HG03060 (cell line): ENCODE results near the gene CALD1.

Experiments
- ATAC-seq: cut with Tn5 transposase; IDR thresholded peaks from one replicate; pipeline ENCODE4 v1.9.1; 2021; ENCODE audit warnings: low read depth, moderate number of reproducible peaks; ENCODE audit not compliant: unreplicated experiment

The CALD1 gene

DNA sequence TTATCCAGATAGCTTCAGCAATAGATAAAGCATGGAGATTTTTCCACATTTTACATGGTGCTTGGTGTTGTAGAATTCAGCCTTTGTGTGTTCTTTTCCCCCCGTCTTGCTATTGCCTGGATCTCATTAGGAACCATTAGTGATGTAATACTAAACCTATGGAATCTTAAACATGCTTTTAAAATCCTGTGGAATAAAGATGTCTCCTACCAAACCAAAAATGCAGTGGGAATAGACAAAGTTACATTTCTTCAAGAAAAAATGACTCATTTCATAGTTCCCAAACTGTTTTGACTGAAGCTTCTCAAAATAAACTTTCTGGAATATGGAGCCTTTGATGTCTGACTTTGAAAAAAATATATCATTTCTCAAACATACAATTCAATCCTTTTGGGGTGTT is 44.0 kb downstream of the CALD1 start:
- no peak for ATAC-seq

- no peak for ATAC-seq
These were observed 46.2 kb downstream of the CALD1 start for GRCh38 chr7:134825666-134826065.

GRCh38 chr7:134826105-134826504 is 46.7 kb downstream of the CALD1 start:
- ATAC-seq: no peak

GRCh38 chr7:134827436-134827835 is 48.0 kb downstream of the CALD1 start:
- no peak for ATAC-seq

DNA sequence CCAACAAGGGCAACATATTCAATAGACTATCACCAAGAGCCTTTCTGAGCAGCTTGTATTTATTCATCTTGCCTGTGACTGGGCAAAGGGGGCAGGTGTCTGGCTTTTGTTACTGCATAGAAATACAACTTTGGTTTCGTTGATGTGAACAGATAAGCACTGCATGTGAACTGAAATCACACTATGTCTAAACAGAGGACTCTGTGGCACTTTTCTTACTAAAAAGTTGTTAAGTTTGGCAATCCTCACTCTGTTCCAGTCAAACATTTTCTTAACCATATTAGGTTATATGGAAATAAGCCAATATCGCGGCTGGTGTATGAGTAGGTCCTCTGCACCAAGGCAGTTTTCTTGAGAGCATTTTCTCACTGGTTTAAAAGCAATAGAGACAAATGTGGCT is 48.5 kb downstream of the CALD1 start:
- ATAC-seq: no peak

DNA sequence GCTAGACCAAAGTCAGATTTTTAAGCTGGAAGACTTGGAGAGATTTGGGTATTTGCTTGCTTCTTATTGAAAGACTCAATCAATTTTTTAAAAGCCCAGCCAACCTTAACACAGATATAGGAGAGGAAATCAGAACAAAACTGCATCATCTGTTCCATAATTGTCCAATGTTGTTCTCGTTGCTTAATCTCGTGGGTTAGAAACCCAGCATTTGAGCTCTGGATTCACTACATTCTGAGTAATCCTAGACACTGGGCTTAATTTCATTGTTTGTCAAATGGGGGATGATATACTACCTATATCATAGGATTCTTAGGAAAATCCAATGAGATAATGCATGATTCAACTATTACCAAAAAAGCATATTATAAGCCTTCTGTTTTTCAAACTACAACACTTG is 48.9 kb downstream of the CALD1 start:
- ATAC-seq: no peak

- no peak for ATAC-seq
These were observed 50.0 kb downstream of the CALD1 start for GRCh38 chr7:134829380-134829986.

DNA sequence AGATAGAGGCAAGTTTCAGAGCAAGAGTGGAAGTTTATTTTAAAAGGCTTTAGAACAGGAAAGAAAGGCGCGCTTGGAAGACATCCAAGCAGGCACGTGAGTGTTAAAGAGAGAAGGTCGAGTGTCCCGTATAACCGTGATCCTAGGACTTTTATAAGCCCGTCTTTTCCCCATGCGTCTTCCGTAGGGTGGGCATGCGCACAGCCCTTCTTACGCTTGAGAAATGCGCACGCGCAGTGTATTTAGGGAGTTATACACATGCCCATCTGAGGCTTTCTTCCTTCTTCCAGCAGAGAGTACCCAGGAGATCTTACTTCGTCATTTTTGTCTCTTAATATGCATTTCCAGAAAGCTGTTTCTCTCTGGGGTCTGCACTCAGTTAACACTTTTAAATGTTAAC is 52.4 kb downstream of the CALD1 start:
- no peak for ATAC-seq

DNA sequence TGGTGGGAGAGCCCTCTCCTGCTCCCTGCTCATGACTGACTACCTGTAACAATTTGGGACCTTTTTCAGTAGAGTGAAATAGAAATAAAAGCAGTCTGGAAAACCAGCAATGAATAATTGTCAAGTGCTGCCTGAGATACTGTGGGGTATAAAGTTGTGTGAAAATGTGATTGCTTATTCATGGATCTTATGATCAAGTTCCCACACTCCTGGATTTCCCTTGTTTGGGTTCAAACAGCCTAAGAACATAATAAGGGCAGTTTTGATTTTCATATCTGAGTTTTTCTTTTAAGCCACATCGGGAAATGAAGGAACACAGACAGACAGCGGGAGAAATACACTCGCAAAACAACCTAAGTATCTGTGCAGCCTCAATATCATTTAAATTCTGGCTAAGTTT is 52.9 kb downstream of the CALD1 start:
- ATAC-seq: no peak

DNA sequence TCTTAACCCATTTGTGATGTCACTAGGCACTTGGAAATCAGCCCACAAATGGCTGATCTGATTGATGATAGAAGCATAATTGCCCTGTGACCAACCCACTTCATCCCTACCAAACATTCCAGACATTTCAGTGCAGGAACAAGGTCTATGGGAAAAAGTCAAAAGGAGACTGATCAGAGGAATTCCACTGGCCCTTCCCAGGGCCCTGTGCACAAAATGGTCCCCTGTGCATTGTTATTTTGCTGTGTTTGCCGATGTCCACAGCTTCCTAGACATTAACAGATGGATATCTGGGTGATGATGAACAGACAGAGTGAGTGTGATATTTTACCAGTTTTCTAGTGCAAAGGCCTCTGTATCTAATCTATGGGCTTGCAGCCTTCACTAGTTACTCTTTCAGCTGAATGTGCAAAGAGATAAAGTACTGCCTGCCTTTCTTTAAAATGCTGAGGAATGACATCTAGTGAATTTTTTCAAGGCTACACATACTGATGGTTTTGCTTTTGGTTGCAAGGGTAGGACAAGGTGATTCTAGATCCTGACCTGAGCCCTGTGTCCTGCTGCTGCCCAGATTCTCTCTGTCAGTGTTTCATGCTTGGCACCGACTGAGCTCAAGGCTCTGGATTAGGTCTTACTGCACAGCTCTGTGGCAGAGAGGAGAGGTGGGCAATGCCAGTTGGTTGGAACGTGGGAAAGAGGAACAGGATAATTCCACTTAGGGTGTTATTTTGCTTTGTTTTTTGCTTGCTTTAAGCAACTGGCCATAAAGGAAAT is 55.4 kb downstream of the CALD1 start:
- no peak for ATAC-seq

DNA sequence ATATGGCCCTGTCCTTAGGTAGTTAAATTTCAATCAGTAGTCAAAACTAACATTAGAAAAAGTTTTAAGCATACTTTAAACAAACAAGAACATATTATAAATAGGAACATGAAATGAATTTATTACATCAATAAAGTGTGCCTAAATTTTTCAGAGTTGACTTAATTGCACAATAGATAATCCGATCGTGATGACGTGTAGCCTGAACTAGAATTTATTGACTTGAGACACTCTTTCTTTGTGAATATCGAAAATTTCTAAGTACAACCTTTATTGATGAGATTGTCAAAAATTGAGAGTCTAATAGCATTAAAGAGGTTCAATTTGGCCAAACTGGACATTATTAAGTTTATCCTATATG is 56.0 kb downstream of the CALD1 start:
- ATAC-seq: no peak

DNA sequence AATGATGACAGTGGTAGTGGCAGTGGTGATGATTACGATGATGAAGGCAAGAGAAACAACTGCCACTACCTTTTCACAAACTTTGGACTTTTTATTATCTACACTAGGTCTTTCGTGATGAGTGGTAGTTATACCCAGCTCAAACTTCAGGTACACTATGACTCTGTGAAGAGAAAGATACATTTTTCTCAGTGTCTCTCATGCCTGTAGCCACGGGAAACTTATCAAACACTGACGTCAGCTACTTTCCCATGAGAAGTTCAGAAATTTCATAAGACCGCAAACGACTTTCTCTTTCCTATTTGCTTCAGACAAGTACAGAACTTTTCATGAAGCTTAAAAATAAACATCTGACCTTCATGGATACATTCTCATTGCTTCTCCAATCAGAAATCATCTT is 57.0 kb downstream of the CALD1 start:
- no peak for ATAC-seq

DNA sequence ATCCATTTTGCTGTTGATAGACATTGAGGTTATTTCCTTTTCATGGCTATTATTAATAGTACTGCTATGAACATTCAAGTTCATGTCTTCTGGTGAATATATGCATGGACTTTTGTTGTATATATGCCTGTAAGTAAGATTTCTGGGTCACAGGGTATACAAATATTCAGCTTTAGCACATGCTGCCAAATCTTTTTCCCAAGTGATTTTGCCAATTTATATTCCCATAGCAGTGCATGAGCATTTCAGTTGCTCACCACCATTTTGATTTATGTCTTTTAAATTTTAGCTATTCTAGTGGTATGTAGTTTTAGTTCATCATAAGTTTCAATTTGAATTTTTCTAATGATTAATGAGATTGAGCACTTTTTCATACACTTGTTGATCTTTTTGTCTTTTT is 59.9 kb downstream of the CALD1 start:
- ATAC-seq: no peak

DNA sequence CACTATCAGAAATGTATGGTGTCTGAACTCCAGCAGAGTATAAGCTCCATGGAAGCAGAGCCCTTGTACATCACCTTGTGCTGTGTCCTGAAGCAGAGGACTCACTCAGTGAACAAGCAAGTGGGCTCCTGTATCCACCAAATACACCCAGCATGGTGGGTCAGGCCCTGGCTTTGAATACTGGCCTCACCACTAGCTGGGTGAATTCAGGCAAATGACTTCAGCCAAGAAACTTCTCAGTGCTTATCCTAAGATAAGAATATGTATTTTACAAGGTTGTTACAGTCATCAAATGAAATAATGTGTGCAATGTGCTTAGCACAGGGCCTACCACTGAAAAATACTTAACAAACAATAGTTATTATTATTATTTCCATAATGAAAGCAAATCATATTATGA is 62.6 kb downstream of the CALD1 start:
- no peak for ATAC-seq

DNA sequence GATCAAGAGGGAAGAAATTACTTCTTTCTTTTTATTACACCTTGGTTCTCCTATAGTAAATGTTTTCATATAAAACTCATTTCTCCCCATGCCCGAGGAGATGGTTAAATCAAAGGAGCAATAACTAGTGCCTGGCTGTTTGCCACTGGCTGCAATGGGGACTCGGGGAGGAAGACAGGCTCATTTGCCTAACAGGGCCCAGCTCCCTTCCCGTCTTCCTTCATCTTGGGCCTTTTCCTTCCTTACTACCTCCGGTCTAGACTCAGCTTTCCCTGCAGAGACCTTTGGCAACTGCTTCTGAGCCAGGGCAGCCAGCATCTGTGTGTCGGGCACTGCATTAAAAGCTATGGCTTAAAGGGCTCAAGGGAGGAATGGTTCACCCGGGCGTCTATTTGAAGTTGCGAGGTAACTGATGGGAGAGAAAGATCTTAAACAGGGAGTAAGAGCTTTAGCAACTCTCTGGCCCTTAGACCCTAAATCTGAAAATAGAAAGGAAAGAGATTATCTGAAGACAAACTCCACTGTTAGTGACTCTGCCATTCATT is 63.5 kb downstream of the CALD1 start:
- no peak for ATAC-seq

DNA sequence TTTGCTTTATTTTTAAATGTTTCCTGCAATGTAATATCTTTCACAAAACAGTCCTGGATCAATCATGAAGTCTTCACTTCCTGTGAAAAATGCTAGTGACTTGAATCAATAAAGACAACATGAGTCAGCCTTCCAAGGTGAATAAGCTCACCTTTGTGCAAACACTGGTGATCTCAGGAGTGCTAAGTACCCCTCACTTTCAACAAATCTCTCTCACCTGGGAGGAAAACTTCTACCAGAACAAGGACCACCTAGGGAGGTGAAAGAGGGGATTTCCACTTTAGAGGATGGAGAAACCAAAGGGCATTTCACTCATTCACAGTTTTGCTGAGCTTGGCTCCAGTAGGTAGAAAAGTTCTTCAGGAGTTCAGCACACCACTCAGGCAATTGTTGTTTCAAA is 64.8 kb downstream of the CALD1 start:
- ATAC-seq: no peak

GRCh38 chr7:134845461-134845860 is 66.0 kb downstream of the CALD1 start:
- ATAC-seq: no peak

GRCh38 chr7:134847851-134848588 is 68.6 kb downstream of the CALD1 start:
- ATAC-seq: no peak

DNA sequence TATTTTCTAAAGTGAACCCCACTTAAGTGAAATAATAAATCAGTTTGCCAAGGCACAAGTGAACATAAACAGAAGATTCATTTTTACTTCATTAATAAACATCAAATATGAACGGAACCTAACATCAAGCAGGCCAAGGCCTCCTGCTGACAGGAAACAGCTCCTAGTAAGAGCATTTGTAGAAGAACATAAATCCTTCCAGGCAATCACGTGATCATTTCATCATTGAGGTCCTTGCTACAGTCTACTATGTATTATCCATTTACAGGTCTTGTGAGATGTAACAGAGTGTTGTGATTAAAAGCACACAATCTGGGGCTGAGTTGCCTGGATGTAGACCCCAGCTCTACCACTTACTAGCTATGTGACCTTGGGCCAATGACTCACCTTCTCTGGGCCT is 70.6 kb downstream of the CALD1 start:
- ATAC-seq: no peak

- no peak for ATAC-seq
These were observed 71.7 kb downstream of the CALD1 start for GRCh38 chr7:134851141-134851540.

GRCh38 chr7:134852625-134853024 is 73.2 kb downstream of the CALD1 start:
- ATAC-seq: no peak

DNA sequence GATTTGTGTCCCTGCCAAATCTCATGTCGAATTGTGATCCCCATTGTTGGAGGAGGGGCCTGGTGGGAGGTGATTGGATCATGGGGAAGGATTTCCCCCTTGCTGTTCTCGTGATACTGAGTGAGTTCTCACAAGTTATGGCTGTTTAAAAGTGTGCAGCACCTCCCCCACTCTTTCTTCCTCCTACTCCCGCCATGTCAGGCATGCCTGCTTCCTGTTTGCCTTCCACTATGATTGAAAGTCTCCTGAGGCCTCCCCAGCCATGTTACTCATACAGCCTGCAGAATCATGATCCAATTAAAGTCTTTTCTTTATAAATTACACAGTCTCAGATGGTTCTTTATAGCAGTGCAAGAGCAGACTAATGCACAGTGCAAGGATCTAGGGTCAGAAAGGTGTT is 75.4 kb downstream of the CALD1 start:
- ATAC-seq: no peak
